AG04449 (cell line): ENCODE measurements around the gene SMIM22.
"Not testable (repeated sequence)": the region's sequence is repeated elsewhere in the genome, so short reads cannot be mapped to it uniquely, and the experiment has no call there.

Experiments
- CTCF ChIA-PET: fragments of 350-600 bp; formaldehyde crosslinking; extraction: SDS; loops from one replicate; lab custom pipeline; 2021; ENCODE audit warnings: antibody characterized with exemption; lab: Yijun Ruan, JAX
- POLR2A ChIA-PET: fragments of 400-600, 350-600 bp; formaldehyde crosslinking; extraction: SDS; loops from one replicate; lab custom pipeline; 2020; ENCODE audit warnings: antibody characterized with exemption, inconsistent platforms; lab: Yijun Ruan, JAX
- DNase-seq: peaks from one replicate; pipeline ENCODE4 v3.0.0-alpha.2; 2010; ENCODE audit warnings: low read depth, low spot score
- H3K4me3 ChIP-seq: 2 replicates; pipeline ENCODE4 v1.5.1; 2011; ENCODE audit warnings: low read depth, mild to moderate bottlenecking, control low read depth, low read length
- CTCF ChIP-seq: IDR thresholded peaks from one replicate; pipeline ENCODE4 v1.5.1; 2011; ENCODE audit warnings: mild to moderate bottlenecking, moderate library complexity, low read length, control low read depth, inconsistent platforms; ENCODE audit not compliant: insufficient read depth; ENCODE audit errors: missing control alignments

Gene SMIM22

GRCh38 chr16:4776141-4776705 is 18.9 kb upstream of the SMIM22 start:
- no peak for TF ChIP-seq CTCF
- no peak overlapping the region for H3K4me3 ChIP-seq
- ChIA-PET POLR2A (no interaction called here), CTCF (no interaction called here)
- no peak for DNase-seq

- no peak for TF ChIP-seq CTCF
- ChIA-PET POLR2A (no interaction called here), CTCF (no interaction called here)
- no peak overlapping the region for H3K4me3 ChIP-seq
- DNase-seq, result no peak
These were observed 17.7 kb upstream of the SMIM22 start for GRCh38 chr16:4777339-4778049.

GRCh38 chr16:4778050-4778392 is 17.1 kb upstream of the SMIM22 start:
- ChIA-PET POLR2A (no interaction called here), CTCF (no interaction called here)
- no peak overlapping the region for H3K4me3 ChIP-seq
- DNase-seq, result no peak
- no peak for TF ChIP-seq CTCF

- DNase-seq, result no peak
- H3K4me3 ChIP-seq, result no peak overlapping the region
- POLR2A ChIA-PET, result no interaction called here
- no peak for TF ChIP-seq CTCF
- CTCF ChIA-PET, result no interaction called here
These were observed 14.9 kb upstream of the SMIM22 start for GRCh38 chr16:4780235-4780634.

GRCh38 chr16:4783251-4783950 is 11.8 kb upstream of the SMIM22 start:
- no peak overlapping the region for H3K4me3 ChIP-seq
- ChIA-PET CTCF (no interaction called here), POLR2A (no interaction called here)
- TF ChIP-seq CTCF, result no peak
- no peak for DNase-seq

- POLR2A ChIA-PET, result no interaction called here
- CTCF ChIA-PET, result no interaction called here
- no peak for TF ChIP-seq CTCF
- no peak for DNase-seq
- no peak overlapping the region for H3K4me3 ChIP-seq
These were observed 11.2 kb upstream of the SMIM22 start for GRCh38 chr16:4783951-4784336.

GRCh38 chr16:4784444-4784987 is 10.7 kb upstream of the SMIM22 start:
- CTCF ChIA-PET, POLR2A ChIA-PET, H3K4me3 ChIP-seq, DNase-seq: not testable (repeated sequence)
